VCaP (cell line): ENCODE measurements around the gene KANSL2.
"Not testable (repeated sequence)": the region's sequence is repeated elsewhere in the genome, so short reads cannot be mapped to it uniquely, and the experiment has no call there.

ENCODE experiments used
- H3K27ac ChIP-seq: fragments of 450-650 bp; 2 replicates; pipeline ENCODE4 v1.5.1; 2017
- TF ChIP-seq, protein P1 (sequence below): fragments of 450-650 bp; conservative IDR thresholded peaks from 2 replicates; pipeline ENCODE4 v1.5.1; 2017; ENCODE audit warnings: mild to moderate bottlenecking, moderate library complexity

KANSL2 gene

DNA sequence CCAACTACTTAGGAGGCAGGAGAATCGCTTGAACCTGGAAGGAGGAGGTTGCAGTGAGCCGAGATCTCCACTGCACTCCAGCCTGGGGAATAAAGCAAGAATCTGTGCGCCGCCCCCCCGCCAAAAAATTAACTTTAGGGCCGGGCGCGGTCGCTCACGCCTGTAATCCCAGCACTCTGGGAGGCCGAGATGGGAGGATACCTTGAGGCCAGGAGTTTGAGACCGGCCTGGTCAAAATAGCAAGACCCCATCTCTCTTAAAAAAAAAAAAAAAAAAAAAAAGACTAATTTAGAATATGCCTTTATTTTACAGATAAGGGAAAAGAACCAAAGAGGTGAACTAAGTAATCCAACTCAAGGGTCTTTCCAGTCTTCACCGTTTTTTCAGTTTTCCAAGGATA is 1.2 kb downstream of the KANSL2 start:
- peak overlapping the region; percentile 92; the same call in 1 of the 2 replicates for H3K27ac ChIP-seq

GRCh38 chr12:48678551-48679185 is 3.4 kb downstream of the KANSL2 start:
- TF ChIP-seq, protein P1, sequence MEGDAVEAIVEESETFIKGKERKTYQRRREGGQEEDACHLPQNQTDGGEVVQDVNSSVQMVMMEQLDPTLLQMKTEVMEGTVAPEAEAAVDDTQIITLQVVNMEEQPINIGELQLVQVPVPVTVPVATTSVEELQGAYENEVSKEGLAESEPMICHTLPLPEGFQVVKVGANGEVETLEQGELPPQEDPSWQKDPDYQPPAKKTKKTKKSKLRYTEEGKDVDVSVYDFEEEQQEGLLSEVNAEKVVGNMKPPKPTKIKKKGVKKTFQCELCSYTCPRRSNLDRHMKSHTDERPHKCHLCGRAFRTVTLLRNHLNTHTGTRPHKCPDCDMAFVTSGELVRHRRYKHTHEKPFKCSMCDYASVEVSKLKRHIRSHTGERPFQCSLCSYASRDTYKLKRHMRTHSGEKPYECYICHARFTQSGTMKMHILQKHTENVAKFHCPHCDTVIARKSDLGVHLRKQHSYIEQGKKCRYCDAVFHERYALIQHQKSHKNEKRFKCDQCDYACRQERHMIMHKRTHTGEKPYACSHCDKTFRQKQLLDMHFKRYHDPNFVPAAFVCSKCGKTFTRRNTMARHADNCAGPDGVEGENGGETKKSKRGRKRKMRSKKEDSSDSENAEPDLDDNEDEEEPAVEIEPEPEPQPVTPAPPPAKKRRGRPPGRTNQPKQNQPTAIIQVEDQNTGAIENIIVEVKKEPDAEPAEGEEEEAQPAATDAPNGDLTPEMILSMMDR: no peak
- peak overlapping the region; percentile 13; the same call in 1 of the 2 replicates for H3K27ac ChIP-seq

More for the DNA sequence above, 1.2 kb downstream of the KANSL2 start:
- TF ChIP-seq, protein P1: no peak

DNA sequence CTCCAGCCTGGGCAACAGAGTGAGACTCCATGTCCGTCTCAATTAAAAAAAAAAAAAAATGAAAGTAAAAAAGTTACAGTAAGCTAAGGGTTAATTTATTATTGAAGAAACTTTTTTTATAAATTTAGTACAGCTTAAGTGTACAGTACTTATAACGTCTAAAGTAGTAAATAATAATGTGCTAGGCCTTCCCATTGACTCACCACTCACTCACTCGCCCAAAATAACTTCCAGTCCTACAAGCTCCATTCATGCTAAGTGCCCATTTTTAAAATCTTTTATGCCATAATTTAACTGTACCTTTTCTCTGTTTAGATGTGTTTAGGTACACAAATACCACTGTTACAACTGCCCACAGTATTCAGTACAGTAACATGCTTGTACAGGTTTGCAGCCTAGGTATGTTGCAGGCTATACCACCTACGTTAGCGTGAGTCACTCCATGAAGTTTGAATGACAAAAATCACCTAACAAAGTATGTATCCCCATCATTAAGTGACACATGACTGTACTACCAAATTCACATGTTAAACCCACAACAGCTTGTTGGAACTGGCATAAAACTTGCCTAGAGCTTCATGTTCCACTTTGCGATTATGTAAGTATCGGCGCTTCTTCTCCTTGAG is 10.7 kb downstream of the KANSL2 start:
- H3K27ac ChIP-seq: no peak overlapping the region
- TF ChIP-seq, protein P1: no peak

DNA sequence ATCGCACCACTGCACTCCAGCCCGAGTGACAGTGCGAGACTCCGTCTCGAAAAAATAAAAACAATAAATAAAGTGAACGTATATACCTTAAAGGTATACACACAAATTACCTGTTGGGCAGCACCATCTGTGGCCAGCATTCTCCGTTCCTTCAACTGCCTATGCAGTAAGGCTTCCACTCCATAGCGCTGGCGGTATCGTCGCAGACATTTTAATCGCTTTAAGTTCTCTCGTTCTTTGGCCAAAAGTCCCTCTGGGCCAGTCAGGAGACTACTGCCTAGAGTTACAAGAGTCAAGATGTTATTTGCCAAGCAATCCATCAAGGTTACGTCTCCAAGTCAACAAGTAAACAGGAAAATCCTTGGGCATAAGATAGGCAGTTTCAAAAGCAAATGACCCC is 13.0 kb downstream of the KANSL2 start:
- TF ChIP-seq, protein P1: no peak
- no peak overlapping the region for H3K27ac ChIP-seq

- no peak overlapping the region for H3K27ac ChIP-seq
- TF ChIP-seq, protein P1: no peak
These were observed 22.2 kb downstream of the KANSL2 start for GRCh38 chr12:48659863-48660262.

- TF ChIP-seq, protein P1: no peak
- H3K27ac ChIP-seq: peak overlapping the region; percentile 62; the same call in 1 of the 2 replicates
These were observed 30.4 kb downstream of the KANSL2 start for GRCh38 chr12:48651681-48652080.

DNA sequence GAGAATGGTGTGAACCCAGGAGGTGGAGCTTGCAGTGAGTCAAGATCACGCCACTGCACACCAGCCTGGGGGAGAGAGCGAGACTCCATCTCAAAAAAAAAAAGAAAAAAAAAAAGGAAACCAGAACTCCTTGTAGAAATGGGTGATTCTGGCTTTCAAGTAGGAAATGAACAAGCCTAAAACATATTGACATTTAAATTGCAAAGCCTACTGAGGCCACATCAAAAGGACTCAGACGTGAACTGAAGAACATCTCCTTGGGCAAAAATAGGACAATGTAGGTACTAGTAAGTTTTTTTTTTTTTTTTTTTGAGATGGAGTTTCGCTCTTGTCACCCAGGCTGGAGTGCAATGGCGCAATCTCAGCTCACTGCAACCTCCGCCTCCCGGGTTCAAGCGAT is 36.7 kb downstream of the KANSL2 start:
- H3K27ac ChIP-seq: not testable (repeated sequence)

DNA sequence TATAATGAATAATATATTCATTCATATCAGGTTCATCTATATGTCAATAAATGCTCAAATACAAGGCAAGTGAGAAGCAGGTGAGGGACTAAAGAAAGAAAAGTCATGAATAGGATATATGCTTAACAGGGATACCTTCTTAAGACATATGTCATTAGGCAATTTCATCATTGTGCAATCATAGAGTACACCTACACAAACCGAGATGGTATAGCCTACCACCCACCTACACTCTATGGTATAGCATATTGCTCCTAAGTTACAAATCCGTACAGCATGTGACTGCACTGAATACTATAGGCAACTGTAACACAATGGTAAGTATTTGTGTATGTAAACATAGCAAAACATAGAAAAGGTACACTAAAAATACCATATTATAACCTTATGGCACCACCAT is 39.0 kb downstream of the KANSL2 start:
- TF ChIP-seq, protein P1: no peak
- no peak overlapping the region for H3K27ac ChIP-seq

DNA sequence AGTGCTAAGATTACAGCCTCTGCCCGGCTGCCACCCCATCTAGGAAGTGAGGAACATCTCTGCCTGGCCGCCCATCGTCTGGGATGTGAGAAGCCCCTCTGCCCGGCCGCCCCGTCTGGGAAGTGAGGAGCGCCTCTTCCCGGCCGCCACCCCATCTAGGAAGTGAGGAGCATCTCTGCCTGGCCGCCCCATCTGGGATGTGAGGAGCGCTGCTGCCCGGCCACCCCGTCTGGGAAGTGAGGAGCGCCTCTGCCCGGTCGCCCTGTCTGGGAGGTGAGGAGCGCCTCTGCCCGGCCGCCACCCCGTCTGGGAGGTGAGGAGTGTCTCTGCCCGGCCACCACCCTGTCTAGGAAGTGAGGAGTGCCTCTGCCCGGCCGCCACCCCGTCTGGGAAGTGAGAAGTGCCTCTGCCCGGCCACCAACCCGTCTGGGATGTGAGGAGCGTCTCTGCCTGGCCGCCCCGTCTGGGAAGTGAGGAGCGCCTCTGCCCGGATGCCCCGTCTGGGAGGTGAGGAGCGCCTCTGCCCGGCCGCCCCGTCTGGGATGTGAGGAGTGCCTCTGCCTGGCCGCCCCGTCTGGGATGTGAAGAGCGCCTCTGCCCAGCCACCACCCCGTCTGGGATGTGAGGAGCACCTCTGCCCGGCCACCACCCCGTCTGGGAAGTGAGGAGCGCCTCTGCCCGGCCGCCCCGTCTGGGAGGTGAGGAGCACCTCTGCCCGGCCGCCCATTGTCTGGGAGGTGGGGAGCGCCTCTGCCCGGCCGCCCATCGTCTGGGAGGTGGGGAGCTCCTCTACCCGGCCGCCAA is 40.1 kb downstream of the KANSL2 start:
- H3K27ac ChIP-seq: not testable (repeated sequence)
